DOHH2 (cell line): ENCODE results near the gene TXLNB.

Experiments used
- EZH2phosphoT487 ChIP-seq: fragments of 200-600 bp; sonication (generic); IDR thresholded peaks from 2 replicates; pipeline ENCODE4 v1.6.1; 2017; ENCODE audit warnings: borderline replicate concordance, mild to moderate bottlenecking, antibody characterized with exemption, low read length, moderate library complexity, mixed read lengths
- TF ChIP-seq, protein P1 (sequence below): fragments of 200-600 bp; sonication (generic); IDR thresholded peaks from one replicate; pipeline ENCODE4 v1.5.1; 2014; ENCODE audit warnings: antibody characterized with exemption, mild to moderate bottlenecking, low read depth, low read length; ENCODE audit not compliant: poor library complexity, severe bottlenecking

DNA sequence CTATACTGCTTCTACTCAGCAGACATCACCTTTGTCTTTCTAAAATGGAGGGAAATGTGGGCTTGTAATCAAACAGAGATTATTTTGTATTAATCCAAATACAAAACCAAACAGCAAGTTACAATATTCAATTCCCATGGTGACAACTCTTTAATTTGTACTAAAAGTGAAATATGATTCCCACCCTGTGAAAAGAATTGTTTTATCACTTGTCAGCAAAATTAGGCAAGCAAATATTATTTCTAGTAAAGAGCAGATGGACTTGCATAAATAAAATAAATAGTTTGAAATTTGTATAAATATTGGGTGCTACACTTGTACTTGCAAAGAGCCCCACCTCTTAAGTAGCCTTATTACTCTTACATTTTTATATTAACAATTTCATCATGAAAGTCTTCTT is 6.1 kb upstream of the TXLNB start:
- TF ChIP-seq, protein P1, sequence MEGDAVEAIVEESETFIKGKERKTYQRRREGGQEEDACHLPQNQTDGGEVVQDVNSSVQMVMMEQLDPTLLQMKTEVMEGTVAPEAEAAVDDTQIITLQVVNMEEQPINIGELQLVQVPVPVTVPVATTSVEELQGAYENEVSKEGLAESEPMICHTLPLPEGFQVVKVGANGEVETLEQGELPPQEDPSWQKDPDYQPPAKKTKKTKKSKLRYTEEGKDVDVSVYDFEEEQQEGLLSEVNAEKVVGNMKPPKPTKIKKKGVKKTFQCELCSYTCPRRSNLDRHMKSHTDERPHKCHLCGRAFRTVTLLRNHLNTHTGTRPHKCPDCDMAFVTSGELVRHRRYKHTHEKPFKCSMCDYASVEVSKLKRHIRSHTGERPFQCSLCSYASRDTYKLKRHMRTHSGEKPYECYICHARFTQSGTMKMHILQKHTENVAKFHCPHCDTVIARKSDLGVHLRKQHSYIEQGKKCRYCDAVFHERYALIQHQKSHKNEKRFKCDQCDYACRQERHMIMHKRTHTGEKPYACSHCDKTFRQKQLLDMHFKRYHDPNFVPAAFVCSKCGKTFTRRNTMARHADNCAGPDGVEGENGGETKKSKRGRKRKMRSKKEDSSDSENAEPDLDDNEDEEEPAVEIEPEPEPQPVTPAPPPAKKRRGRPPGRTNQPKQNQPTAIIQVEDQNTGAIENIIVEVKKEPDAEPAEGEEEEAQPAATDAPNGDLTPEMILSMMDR, result no peak
- no peak for TF ChIP-seq EZH2phosphoT487
